Right atrium auricular region (tissue), 2 donors: Measurements from ENCODE around the gene CEP63. TPM values are rescaled to one million over a fixed set of nuclear protein-coding genes. Genes with fewer than 3 reads are reported as not detected.

Source experiments
- DNase-seq: peaks from one replicate; pipeline ENCODE4 v3.0.0-alpha.2; 2019; ENCODE audit warnings: low spot score
- H3K27ac ChIP-seq, 2 donors: fragments of 200-600 bp; sonication (generic); 1 replicate in 1 of 2; 2 replicates in 1 of 2; pipeline ENCODE4 v1.5.1; 2016 to 2019
- H3K27me3 ChIP-seq, 2 donors: fragments of 200-600 bp; sonication (generic); one replicate each; pipeline versions ENCODE4 v1.5.1 to v1.6.0; 2017 to 2019
- H3K36me3 ChIP-seq: fragments of 200-600 bp; sonication (generic); one replicate; pipeline ENCODE4 v1.5.1; 2016
- H3K4me1 ChIP-seq, 2 donors: fragments of 200-600 bp; sonication (generic); one replicate each; pipeline versions ENCODE4 v1.5.1 to v1.6.0; 2017 to 2019
- H3K4me3 ChIP-seq, 2 donors: fragments of 200-600 bp; sonication (generic); 1 replicate in 1 of 2; 2 replicates in 1 of 2; pipeline ENCODE4 v1.5.1; 2017 to 2019; ENCODE audit warnings: mild to moderate bottlenecking in 1 of 2, moderate library complexity in 1 of 2
- H3K9me3 ChIP-seq, 2 donors: fragments of 200-600 bp; sonication (generic); one replicate each; pipeline ENCODE4 v1.5.1; 2019
- total RNA-seq, 2 donors: library from RNA; depleted of rRNA; stranded (reverse); fragments of >200 nt; gene quantifications; one replicate each; pipeline ENCODE4 v1.1.0, GENCODE V29; 2016
- TF ChIP-seq, protein P1 (sequence below), 2 donors: fragments of 200-600 bp; sonication (generic); IDR thresholded peaks; one replicate each; pipeline ENCODE4 v1.5.1; 2019; ENCODE audit warnings: antibody characterized with exemption in 2 of 2

The CEP63 gene
- total RNA-seq, 2 donors from 2014 or later = 16.1 to 27.8 TPM

GRCh38 chr3:134601539-134602439 lies 115.9 kb downstream of the CEP63 start:
- TF ChIP-seq, protein P1, sequence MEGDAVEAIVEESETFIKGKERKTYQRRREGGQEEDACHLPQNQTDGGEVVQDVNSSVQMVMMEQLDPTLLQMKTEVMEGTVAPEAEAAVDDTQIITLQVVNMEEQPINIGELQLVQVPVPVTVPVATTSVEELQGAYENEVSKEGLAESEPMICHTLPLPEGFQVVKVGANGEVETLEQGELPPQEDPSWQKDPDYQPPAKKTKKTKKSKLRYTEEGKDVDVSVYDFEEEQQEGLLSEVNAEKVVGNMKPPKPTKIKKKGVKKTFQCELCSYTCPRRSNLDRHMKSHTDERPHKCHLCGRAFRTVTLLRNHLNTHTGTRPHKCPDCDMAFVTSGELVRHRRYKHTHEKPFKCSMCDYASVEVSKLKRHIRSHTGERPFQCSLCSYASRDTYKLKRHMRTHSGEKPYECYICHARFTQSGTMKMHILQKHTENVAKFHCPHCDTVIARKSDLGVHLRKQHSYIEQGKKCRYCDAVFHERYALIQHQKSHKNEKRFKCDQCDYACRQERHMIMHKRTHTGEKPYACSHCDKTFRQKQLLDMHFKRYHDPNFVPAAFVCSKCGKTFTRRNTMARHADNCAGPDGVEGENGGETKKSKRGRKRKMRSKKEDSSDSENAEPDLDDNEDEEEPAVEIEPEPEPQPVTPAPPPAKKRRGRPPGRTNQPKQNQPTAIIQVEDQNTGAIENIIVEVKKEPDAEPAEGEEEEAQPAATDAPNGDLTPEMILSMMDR (IDR thresholded peaks at IDR 0.05) = no peak
- Histone ChIP-seq H3K4me1 (peaks cover 0 to 4% of the 10 kb centered on the region in 2 donors), H3K4me3 (no peak overlapping the region), H3K9me3 (no peaks in the 10 kb centered on the region), H3K36me3 (no peaks in the 10 kb centered on the region), H3K27ac (no peak overlapping the region), H3K27me3 (no peaks in the 10 kb centered on the region)
- no peak for DNase-seq

DNA sequence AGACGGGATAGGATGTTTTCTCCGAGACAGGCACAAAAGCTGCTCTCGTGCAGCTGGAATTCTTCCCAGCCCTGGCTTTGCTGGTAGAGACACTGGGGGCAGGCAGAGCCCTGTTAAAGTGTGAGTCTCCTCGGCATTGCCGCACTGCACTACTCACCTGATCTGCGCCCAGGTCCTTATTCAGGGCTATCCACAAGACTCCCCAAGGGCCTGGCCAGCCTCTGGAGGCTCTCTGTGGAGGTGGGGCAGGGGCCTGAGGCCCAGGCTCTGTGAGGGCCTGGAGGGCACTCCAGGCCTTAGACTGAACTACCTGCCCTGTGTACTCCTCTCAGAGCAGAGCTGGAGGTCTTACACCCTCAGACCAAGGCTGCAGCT lies 116.6 kb downstream of the CEP63 start:
- H3K4me1 ChIP-seq = peaks cover 0 to 4% of the 10 kb centered on the region in 2 donors
- H3K27ac ChIP-seq = no peak overlapping the region
- H3K9me3 ChIP-seq = no peaks in the 10 kb centered on the region
- no peak overlapping the region for H3K4me3 ChIP-seq
- H3K27me3 ChIP-seq = no peaks in the 10 kb centered on the region
- H3K36me3 ChIP-seq = no peaks in the 10 kb centered on the region
- DNase-seq = no peak
- TF ChIP-seq, protein P1 (IDR thresholded peaks at IDR 0.05) = no peak

DNA sequence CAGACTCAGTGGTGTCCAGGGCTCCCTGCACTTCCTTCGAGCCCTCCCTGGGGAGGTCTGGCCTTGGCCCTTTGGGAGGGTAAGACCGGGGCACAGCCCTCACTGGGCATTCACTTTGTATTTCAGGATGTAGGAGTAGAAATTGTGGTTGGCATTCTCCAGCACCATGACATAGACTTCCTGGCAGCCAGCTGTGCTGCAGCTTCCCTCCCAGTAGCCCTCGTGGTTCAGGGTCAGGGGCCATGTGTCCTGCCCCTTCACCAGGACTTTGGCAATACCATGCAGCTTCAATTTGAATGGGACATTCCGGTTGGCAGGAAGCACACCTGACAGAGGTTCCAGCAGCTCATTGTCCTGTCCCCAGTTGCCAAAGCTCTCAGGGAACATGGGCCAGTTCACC lies 117.6 kb downstream of the CEP63 start:
- Histone ChIP-seq H3K27me3 (no peaks in the 10 kb centered on the region), H3K9me3 (no peaks in the 10 kb centered on the region), H3K27ac (no peak overlapping the region), H3K36me3 (no peaks in the 10 kb centered on the region), H3K4me3 (no peak overlapping the region), H3K4me1 (peaks cover 0 to 4% of the 10 kb centered on the region in 2 donors)
- no peak for DNase-seq
- TF ChIP-seq, protein P1 (IDR thresholded peaks at IDR 0.05) = no peak

- TF ChIP-seq, protein P1 (IDR thresholded peaks at IDR 0.05) = no peak
- Histone ChIP-seq H3K9me3 (no peaks in the 10 kb centered on the region), H3K4me1 (peaks cover 0 to 4% of the 10 kb centered on the region in 2 donors), H3K4me3 (no peak overlapping the region), H3K27me3 (no peaks in the 10 kb centered on the region), H3K27ac (no peak overlapping the region), H3K36me3 (no peaks in the 10 kb centered on the region)
- DNase-seq = no peak
Measured at GRCh38 chr3:134603956-134604355, 118.1 kb downstream of the CEP63 start.

GRCh38 chr3:134605556-134605955 lies 119.7 kb downstream of the CEP63 start:
- no peaks in the 10 kb centered on the region for H3K36me3 ChIP-seq
- H3K4me3 ChIP-seq = no peak overlapping the region
- TF ChIP-seq, protein P1 (IDR thresholded peaks at IDR 0.05) = no peak
- H3K27me3 ChIP-seq = no peaks in the 10 kb centered on the region
- no peaks in the 10 kb centered on the region for H3K9me3 ChIP-seq
- H3K27ac ChIP-seq = no peak overlapping the region
- H3K4me1 ChIP-seq = peaks cover 0 to 3% of the 10 kb centered on the region in 2 donors
- no peak for DNase-seq
